Amniotic epithelial cell (primary cell): ENCODE measurements around the gene TASOR.
"Not testable (repeated sequence)": the region's sequence is repeated elsewhere in the genome, so short reads cannot be mapped to it uniquely, and the experiment has no call there.

Experiments
- DNase-seq: peaks from one replicate; pipeline ENCODE4 v3.0.0-alpha.2; 2010; ENCODE audit warnings: low read depth

TASOR gene

GRCh38 chr3:56683122-56683817 lies at the start of gene TASOR:
Gene TASOR (minus strand): TSS chr3:56683265. CDS start chr3:56683006, 259 bp downstream.
- DNase-seq: peak; percentile 66

GRCh38 chr3:56732109-56732508 lies 49.0 kb upstream of the TASOR start:
- DNase-seq: no peak

- peak; percentile 6 for DNase-seq
Measured at GRCh38 chr3:56725175-56725574, 42.1 kb upstream of the TASOR start.

- DNase-seq: no peak
Measured at GRCh38 chr3:56724676-56725075, 41.6 kb upstream of the TASOR start.

- no peak for DNase-seq
Measured at GRCh38 chr3:56720849-56721248, 37.8 kb upstream of the TASOR start.

- DNase-seq: not testable (repeated sequence)
Measured at GRCh38 chr3:56718809-56719208, 35.7 kb upstream of the TASOR start.

- no peak for DNase-seq
Measured at GRCh38 chr3:56711344-56711743, 28.3 kb upstream of the TASOR start.

- DNase-seq: not testable (repeated sequence)
Measured at GRCh38 chr3:56707412-56707811, 24.3 kb upstream of the TASOR start.

- DNase-seq: no peak
Measured at GRCh38 chr3:56706629-56707028, 23.6 kb upstream of the TASOR start.

- no peak for DNase-seq
Measured at GRCh38 chr3:56704706-56705105, 21.6 kb upstream of the TASOR start.

- peak; percentile 77 for DNase-seq
Measured at GRCh38 chr3:56702490-56703315, 19.6 kb upstream of the TASOR start.

- DNase-seq: no peak
Measured at GRCh38 chr3:56700151-56700550, 17.1 kb upstream of the TASOR start.

- no peak for DNase-seq
Measured at GRCh38 chr3:56694867-56695683, 12.0 kb upstream of the TASOR start.

- no peak for DNase-seq
Measured at GRCh38 chr3:56693750-56694149, 10.7 kb upstream of the TASOR start.

- not testable (repeated sequence) for DNase-seq
Measured at GRCh38 chr3:56692520-56693433, 9.7 kb upstream of the TASOR start.

- DNase-seq: not testable (repeated sequence)
Measured at GRCh38 chr3:56692001-56692365, 8.9 kb upstream of the TASOR start.

- DNase-seq: peak; percentile 21
Measured at GRCh38 chr3:56691165-56692000, 8.3 kb upstream of the TASOR start.

GRCh38 chr3:56689303-56689702 lies 6.2 kb upstream of the TASOR start:
- no peak for DNase-seq

- DNase-seq: no peak
Measured at GRCh38 chr3:56688191-56688590, 5.1 kb upstream of the TASOR start.

GRCh38 chr3:56684029-56684428 lies 964 bp upstream of the TASOR start:
- DNase-seq: no peak
